Activated gamma-delta T cell treated with Interleukin-2 at 50 U/mL for 16 hours (primary cell): Measurements from ENCODE around the gene FASTKD2.
A peak's percentile ranks its signal among the peaks of the same experiment; 100 is the strongest.
"Not testable (repeated sequence)": the region's sequence is repeated elsewhere in the genome, so short reads cannot be mapped to it uniquely, and the experiment has no call there.

Experiments
- DNase-seq: peaks from one replicate; pipeline ENCODE4 v3.0.0-alpha.2; 2020

The FASTKD2 gene

DNA sequence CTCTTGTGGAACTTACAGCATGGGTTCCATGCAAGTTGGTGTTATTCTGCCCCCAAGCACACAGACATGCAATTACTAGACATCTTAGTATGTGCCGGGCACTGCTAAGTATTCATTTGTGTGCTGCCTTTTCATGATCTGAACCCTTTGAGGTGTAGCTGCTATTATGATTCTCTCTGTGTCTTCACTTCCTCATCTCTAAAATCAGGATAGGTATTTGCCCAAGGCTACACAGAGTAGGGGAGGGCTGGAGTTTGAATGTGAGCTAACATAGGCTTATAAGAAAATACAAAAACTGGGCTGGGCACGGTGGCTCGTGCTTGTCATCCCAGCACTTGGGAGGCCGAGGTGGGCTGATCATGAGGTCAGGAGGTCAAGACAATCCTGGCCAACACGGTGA is 27.2 kb downstream of the FASTKD2 start:
- DNase-seq, result no peak

DNA sequence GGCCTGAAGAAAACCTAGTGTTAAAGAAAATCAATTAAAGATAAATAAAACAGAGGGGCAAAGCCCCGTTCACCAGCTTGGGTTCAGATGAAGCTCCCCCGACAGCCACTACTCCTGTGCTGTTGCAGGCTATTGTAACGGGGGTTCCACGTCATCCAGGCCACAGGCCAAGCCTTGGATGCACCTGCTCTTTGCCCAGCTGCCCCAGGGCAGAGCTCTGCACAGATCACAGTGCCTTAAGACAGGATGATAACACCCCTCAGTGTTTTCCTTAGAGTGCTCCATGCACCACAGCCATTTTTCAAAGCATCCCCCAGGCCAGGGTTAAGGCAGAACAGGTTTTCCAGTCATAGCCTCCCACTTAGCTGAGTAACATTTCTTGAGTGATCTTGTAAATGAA is 32.0 kb downstream of the FASTKD2 start:
- no peak for DNase-seq

DNA sequence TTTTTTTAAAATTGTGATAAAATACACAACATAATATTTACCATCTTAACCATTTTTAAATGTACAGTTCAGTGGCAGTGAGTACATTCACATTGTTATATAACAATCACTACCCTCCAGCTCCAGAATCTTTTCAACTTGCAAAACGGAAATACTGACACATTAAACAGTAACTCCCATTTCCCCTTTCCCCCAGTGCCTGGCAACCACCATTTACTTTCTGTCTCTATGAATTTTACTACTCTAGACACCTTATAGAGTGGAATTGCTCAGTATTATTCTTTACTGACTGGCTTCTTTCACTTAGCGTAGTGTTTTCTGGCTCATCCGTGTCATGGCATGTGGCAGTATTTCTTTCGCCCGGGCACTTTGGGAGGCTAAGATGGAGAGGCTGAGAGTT is 32.6 kb downstream of the FASTKD2 start:
- DNase-seq, result no peak

DNA sequence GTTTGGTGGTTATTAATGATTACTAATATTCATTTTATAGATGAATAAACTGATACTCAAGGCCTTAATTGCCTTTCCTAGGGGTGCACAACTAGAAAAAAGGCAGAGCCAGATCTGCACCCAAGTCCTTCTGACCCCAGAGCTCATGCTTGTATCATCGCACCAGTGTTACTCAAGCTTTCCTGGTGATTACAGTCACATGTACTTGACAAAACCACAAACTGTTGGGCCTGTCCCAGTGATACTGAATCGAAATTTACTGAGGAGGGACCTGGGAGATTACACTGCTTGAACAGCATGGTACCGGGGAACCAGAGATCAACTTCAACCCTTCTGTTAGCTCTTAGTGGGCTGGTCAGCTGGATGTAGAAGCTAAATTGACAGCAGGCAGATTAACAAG is 33.7 kb downstream of the FASTKD2 start:
- no peak for DNase-seq

DNA sequence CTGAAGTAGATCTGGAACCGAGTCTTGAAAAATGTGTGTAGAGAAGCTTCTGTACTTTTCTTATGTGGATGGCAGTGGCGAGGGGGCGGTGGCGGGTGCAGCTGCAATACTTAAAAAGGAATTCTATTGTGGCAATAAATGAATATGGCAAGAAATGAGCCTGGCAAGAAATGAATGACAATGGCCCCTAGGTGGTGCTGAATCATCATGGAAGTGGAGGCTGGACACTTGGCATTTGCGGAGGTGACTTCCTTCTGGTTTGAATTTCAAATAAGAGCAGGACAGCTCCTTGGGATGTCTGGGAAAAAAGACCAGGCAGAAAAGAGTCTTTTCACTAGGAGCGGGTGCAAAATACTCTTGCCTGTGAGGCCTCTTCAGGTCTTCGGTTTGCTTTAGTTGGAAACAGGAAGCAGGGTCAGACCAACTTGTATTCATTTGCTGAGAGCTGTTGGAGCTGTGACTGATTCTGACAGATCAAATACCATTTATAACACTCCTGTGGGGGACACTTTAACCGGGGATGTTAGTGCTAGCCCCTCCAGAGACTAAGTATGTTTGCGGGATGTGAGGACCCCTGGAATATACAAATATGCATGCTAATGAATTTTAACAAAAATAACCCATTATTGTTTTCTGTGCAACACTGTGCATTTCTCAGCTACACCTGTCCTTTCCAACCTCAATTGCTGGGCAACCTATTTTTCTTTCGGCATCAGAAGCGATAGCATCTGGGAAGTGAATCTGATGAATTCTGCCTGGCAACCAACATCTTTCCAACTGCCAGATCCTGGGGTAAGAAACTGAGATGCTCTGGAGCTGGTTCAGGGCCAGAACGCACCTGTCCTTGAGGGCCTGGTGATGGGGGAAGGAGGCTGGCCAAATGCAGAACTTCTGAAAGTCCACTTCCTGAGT is 35.4 kb downstream of the FASTKD2 start:
- DNase-seq, result peak; percentile 18

DNA sequence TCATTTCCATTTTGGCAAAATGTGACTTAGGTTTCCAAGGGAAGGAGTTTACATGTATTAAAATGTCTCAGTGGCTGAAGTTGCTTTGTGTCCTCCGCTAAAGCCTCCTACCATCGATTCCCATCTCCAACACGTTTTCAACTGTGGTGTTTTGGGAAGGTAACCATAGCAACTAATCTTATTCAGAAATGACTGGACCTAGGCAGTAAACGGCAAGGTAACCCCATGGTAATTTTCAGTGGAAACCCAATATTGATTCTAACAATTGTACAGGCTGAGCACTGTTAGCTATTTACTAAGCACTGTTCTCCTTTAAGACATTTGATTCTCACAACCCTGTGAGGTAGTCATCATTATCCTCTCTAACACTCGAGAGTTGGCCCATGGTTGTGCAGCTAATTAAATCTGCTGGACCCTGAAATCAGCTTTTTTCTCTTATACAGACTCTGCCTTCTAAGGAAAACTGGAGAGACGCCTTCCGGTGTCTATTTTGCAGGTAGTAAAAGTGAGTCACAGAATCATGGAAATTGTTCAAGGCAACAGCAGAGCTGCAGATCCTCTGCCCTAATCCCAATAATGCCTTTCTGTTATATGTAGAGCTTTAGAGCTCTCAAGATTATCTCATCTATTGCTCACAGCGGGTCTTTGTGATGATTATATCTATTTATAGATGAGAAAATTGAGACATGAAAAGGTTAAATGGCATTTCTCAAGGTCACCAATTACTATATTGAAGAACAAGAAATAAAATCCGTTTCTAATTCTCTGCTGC is 36.2 kb downstream of the FASTKD2 start:
- DNase-seq, result no peak

DNA sequence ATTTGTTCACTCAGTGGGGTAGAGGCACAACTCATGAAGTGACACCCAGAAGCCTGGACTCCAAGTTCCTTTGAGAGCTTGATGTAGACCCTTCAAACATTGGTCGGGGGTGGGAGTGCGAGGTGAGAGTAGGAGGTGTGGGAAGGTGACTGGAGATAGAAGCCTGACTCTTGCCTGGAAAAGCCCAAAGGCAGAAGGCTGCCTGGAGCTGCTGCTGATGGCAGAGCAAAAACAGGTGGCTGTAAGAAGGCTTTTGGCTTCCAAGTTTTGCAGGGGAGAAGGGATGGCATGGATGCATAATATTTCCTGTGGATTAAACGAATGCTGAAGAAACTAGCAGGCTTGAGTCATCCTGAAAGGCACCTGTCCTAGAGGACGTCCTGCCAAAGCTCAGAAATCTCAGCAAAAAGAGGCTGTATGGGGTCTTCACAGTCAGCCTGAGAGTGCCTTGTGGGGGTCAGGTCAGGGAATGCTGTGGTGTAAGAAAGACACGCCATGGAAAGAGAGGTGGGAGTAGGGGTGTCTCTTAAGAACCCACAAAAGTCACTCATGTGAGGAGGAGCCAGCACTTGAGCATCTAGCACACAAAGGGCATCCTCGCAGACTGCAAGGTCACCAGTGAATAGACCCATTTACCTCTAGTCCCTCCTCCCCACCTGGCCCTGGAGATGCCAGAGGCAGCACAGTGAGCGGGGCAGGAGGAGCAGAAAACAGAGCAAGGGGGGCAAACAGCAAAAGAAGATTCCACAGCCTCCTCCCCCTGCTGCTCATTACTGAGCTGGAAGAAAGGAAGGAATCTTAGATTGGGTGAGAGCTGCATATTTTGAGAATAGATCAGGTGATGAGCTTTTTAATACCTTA is 37.5 kb downstream of the FASTKD2 start:
- no peak for DNase-seq

DNA sequence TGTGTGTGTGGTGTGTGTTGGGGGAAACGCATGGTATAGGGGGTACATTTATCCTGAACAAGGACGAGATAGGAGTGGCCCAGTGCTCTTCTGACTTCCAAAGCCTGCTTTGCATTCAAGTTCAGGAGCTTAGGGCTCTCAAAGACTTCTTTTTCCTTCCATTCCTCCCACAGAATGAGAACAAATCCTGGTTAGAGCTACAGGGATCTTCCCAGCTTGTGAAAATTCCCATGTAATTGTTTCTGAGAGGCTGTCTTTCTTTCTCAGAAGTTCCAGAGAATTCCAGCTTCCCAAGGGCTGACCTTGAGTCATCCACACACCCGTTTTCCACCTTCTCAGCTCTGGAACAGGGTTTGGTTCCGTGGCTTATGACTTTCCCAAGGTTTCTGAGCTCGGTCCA is 38.9 kb downstream of the FASTKD2 start:
- DNase-seq, result no peak

DNA sequence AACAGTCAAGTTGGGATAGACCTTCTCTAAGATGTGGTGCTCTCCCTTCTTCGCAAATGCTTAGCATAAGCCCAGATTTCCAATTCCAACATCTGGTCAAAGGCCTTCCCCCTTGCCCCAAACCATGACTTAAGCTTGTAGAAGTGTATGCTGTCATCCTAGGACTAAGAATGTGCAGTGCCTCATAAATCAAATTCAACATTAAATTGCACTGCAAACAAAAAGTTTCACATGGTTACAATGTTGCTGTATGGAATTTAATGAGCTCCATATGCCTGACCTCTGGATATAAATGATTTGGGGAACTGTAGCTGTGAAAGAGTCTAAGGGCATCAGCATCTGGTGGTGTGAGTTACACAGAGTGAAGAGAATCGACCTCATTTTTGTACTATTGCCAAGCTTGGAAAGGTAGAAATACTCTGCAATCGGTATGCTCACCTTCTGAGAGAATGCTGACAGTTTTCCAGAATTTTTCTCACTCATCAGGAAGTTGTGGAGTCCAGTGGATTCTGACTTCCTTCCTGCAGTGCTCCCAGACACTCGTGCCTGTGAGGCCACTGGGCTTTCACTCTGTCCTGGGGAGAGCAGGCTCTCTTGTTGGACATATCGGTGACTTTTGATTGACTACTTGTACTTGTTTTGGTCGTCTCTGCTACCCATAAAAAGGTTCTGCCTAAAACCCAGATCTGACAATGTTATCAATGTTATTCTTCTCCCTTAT is 40.6 kb downstream of the FASTKD2 start:
- no peak for DNase-seq

DNA sequence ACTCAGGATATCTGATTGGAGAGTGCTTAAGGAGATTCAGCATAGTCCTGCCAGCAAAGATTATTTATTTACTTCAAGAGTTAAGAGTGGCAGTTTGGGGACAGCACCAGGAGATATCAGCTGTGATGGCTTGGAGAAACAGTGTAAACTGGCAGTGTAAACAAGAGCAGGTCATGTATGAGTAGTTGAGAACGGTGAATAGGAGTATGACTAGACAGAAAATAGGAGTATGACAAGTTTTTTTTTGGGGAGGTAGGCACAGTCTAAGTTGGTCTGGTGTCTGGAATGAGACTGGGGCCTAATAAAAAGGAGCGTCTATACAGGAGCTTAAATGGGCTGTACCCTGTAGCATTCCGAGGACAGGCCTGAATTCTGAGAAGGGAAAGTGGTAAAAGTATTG is 42.2 kb downstream of the FASTKD2 start:
- DNase-seq, result not testable (repeated sequence)

DNA sequence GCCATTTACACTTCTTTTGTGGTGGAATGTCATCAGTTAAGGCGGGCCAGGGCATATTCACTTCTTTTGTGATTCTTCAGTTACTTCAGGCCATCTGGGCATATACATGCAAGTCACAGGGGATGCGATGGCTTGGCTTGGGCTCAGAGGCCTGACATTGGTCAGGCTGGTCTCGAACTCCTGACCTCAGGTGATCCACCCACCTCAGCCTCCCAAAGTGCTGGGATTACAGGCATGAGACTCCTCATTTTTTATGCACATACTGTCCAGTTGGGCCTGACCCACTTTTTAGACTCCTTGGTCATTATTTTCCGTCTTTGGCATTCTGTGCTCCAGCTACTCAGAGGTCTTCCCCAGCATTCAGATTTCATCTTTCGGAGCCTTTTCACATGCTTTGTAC is 47.1 kb downstream of the FASTKD2 start:
- not testable (repeated sequence) for DNase-seq

DNA sequence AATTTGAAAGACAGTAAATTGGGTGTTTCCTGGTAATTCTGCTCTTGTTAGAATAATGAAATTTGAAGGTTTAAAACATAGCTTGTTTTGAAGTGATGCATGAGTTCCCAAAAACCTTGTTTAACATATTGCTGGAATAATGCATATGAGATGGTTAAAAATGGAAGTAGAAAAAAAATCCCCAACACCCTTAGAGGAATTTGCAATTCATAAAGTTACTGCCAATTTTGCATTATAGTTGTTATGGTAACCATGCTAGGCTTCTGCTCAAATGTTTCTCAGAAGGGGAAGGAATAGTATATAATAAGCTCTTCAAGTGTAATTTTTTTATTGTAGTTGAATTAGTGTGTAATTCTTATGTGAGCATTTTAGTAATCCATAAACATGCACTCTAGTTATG is 49.1 kb downstream of the FASTKD2 start:
- no peak for DNase-seq

DNA sequence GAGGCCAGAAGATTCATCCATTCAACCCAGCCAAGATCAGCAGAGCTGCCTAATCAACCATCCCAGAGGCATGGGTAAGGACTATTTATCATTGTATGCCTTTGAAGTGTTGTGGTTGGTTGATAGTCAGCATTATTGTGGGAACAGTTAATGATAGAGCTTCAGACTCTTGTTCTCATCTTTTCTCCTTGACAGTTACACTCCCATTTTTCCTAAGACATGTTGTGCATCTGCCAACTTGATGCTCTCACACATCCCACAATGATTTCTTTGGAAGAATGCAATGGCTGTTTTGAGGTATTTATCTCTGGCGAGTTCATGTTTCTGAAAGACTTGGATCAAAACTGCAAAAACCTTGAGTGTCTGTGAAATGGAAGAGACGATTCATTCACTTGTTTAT is 55.4 kb downstream of the FASTKD2 start:
- DNase-seq, result no peak

DNA sequence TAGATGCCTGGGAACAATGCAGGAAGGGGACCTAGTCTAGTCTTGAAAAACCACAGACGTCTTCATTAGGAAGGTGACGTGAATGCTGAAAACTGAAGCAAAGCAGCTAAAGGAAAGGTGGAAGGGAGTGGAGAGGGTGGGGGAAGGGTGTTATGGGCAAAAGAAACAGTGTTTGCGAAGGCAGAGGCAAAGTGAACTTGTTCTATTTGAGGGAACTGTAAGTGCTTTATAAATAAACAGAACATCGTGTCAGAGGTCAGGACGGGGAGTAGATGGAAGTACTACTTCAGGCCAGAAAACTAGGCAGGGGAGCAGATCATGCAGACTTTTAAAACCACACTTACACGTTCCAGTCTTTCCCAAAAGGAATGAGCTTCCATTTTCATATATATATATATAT is 57.8 kb downstream of the FASTKD2 start:
- DNase-seq, result no peak

DNA sequence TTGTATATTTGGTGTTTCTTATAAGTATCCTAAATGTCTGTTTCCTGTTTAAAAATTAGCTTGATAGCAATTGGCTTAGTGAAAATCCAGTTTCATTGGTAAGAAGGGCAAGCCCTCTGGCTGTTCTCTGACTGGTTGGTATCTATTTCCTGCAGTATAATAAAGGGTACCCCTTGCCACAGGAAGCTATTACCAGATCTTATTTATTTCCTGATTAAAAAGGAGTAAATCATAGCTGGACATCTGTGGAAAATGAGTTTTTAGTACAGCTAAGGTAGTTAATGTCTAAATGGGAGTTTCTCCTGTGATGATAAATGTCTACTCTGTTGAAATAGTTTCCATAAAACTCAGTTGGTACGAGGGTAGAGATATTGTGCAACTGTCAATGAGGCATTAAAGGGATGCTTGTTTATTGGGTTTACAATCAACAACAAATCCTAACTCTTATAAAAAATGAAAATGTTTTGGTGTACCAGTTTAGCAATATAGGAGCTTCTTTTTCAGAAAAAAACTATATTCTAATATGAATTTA is 58.7 kb downstream of the FASTKD2 start:
- DNase-seq, result no peak

DNA sequence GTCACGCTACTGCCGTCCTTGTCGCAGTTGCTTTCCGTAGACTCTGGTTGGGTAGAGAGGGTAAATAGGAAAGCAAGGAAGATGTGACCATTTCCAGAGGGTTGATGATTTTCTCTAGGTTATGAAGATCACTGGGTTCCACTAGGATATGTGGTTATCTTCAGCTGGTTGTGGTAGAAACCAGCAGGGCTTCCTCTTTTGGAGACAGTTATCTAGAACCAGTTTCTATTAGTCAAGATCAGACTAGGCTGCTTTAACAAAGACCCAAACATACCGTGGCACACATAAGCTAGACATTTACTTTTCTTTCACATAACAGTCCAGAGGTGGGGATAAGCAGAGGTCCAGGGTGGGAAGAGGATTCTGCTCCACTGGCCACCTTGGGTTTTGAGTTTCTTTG is 59.6 kb downstream of the FASTKD2 start:
- DNase-seq, result no peak

DNA sequence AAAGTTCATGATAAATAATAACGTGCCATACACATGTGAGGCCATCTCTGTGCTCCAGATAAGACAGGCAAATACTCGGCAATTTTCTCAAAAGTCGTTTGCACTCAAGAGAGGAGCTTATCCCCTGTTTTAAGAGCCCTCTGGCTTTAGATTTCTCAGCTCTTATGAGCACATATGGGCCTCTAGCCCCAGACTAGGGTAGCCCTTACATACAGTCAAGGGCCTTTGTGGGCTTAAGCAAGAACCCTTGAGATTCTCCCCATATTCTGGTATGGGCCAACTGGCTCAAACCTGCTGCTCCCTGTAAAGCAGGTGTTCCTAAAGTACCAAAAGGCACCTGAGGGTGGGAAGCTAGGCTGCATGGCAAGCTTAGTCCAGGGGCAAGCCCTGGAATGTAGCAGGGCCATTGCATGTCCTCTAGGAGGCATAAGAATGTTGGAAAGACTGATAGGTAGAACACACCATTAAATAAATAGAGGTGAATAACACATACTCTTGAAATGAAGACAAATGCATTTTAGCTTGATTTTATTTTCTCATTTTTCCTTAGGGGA is 66.1 kb downstream of the FASTKD2 start:
- DNase-seq, result no peak

DNA sequence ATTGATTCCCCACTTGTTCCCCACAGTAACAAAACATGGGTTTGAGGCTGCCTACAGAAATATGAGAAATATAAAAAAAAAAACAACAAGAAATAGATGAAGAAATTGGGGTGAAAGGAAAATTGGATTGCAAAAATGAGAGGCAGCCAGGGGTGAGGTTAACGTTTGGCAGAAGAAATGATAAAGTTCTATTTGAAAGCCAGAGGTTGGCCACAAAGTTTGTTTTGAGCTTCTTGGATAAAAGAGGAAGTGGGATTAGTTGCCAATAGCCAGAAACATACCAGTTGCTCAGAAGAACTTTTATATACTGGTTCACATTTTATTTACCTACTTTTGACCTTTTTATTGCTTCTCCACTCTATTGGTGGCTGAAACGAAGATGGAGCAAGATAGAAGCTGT is 67.5 kb downstream of the FASTKD2 start:
- no peak for DNase-seq

DNA sequence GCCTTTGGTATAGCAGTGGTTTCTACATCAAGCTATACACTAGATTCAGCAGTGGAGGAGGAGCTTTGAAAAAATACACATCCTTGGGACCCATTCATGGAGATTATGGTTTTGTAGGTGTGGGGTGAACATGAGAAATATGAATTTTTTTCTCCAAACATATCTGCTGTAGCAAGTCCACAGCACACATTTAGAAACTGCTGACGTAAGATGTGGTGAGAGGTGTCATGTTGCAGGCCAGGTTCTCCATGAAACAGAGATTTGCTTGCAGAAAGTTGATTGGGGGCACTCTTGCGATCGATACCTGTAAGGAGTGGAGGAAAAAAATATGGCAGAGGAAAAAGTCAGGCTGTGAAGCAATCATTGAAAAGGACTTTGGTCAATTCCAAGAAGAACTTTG is 67.9 kb downstream of the FASTKD2 start:
- no peak for DNase-seq

DNA sequence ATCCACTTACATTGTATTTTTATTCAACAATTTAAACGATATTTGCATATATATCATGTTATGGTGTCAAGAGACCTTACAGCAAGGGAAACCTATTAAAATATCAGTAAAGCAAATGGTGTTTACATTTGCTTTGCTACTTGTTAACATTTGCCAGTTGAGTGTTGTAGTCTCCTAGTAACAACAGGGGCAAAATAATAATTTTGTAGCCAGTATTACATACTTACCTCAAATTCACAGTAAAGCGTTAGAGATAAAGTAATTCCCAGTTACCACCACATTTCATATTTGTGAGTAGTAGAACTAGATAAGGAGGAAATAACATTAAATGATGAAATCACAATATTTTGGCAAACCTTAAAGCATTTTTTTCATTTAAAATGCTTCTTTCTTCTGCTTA is 71.3 kb downstream of the FASTKD2 start:
- no peak for DNase-seq

DNA sequence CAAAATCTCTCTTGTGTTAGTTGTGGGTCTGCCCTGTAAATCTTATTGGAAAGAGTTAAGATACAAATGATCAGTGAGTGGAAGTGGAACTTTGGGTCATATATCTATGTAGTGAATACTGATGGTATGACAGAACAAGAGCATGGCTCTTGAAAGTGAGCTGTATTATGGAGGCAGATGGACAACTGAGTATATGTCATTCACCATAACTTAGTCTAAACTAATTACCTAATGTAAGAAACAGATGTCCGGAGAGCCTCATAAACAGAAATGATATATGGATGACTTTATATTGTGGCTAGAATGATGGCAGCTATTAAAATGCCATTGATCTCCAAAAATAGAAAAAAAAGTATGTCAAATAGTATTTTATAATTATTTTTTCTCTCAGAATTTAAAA is 72.4 kb downstream of the FASTKD2 start:
- no peak for DNase-seq

DNA sequence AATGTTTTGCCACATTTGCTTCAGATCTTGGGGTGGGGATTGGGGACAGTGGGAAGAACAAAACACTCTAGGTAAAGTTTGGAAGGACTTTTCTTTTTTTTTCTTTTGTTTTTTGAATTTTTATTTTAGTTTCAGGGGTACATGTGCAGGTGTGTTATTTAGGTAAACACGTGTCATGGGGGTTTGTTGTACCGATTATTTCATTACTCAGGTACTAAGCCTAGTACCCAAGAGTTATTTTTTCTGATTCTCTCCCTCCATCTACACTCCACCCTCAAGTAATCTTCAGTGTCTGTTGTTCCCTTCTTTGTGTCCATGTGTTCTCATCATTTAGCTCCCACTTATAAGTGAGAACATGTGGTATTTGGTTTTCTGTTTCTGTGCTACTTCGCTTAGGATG is 73.3 kb downstream of the FASTKD2 start:
- no peak for DNase-seq
